GM18520 (cell line): ENCODE results near the gene SLC29A3.

Experiments used
- ATAC-seq: cut with Tn5 transposase; IDR thresholded peaks from one replicate; pipeline ENCODE4 v1.9.1; 2021; ENCODE audit not compliant: unreplicated experiment

The SLC29A3 gene

GRCh38 chr10:71408436-71409225 is 89.6 kb downstream of the SLC29A3 start:
- ATAC-seq: no peak

GRCh38 chr10:71409516-71410104 is 90.6 kb downstream of the SLC29A3 start:
- ATAC-seq: no peak
